ENCODE measurements around the gene MX2. TPM values are rescaled to one million over a fixed set of nuclear protein-coding genes. Genes with fewer than 3 reads are reported as not detected.

The MX2 gene
- polyA plus RNA-seq, 1 donor: 2.7 TPM

- Histone ChIP-seq H3K27ac (ENCODE audit: low read length) (no peak overlapping the region), H3K9me3 (ENCODE audit: control insufficient read depth, low read depth, low read length) (no peaks in the 10 kb centered on the region), H3K36me3 (ENCODE audit: control insufficient read depth, insufficient read depth, low read length) (no peaks in the 10 kb centered on the region), H3K27me3 (ENCODE audit: control insufficient read depth, insufficient read depth, low read length) (no peaks in the 10 kb centered on the region), H3K4me1 (ENCODE audit: control insufficient read depth, insufficient read depth, low read length) (no peaks in the 10 kb centered on the region), H3K4me3 (ENCODE audit: low read length) (no peak overlapping the region)
- DNase-seq: no peak
- no CpG with 5 or more reads among the region's 8 CpGs for WGBS (ENCODE audit: insufficient coverage, low lambda C conversion rate)
Observed at GRCh38 chr21:41387824-41388223, 26.0 kb downstream of the MX2 start.

GRCh38 chr21:41388259-41388658, 26.4 kb downstream of the MX2 start:
- 100% methylated on average over 1 of the region's 14 CpGs for WGBS (ENCODE audit: insufficient coverage, low lambda C conversion rate)
- no peaks in the 10 kb centered on the region for H3K4me1 ChIP-seq (ENCODE audit: control insufficient read depth, insufficient read depth, low read length)
- no peak overlapping the region for H3K4me3 ChIP-seq (ENCODE audit: low read length)
- DNase-seq: no peak
- no peaks in the 10 kb centered on the region for H3K36me3 ChIP-seq (ENCODE audit: control insufficient read depth, insufficient read depth, low read length)
- no peaks in the 10 kb centered on the region for H3K9me3 ChIP-seq (ENCODE audit: control insufficient read depth, low read depth, low read length)
- H3K27me3 ChIP-seq (ENCODE audit: control insufficient read depth, insufficient read depth, low read length): no peaks in the 10 kb centered on the region
- no peak overlapping the region for H3K27ac ChIP-seq (ENCODE audit: low read length)

GRCh38 chr21:41390043-41390639, 28.3 kb downstream of the MX2 start:
- WGBS (ENCODE audit: insufficient coverage, low lambda C conversion rate): no CpG with 5 or more reads among the region's 17 CpGs
- Histone ChIP-seq H3K4me1 (ENCODE audit: control insufficient read depth, insufficient read depth, low read length) (no peaks in the 10 kb centered on the region), H3K4me3 (ENCODE audit: low read length) (no peak overlapping the region), H3K27ac (ENCODE audit: low read length) (no peak overlapping the region), H3K36me3 (ENCODE audit: control insufficient read depth, insufficient read depth, low read length) (no peaks in the 10 kb centered on the region), H3K9me3 (ENCODE audit: control insufficient read depth, low read depth, low read length) (no peaks in the 10 kb centered on the region), H3K27me3 (ENCODE audit: control insufficient read depth, insufficient read depth, low read length) (no peaks in the 10 kb centered on the region)
- DNase-seq: no peak

GRCh38 chr21:41393876-41394465, 32.1 kb downstream of the MX2 start:
- Histone ChIP-seq H3K36me3 (ENCODE audit: control insufficient read depth, insufficient read depth, low read length) (no peaks in the 10 kb centered on the region), H3K9me3 (ENCODE audit: control insufficient read depth, low read depth, low read length) (no peaks in the 10 kb centered on the region)
- WGBS (ENCODE audit: insufficient coverage, low lambda C conversion rate): 67% methylated on average over 2 of the region's 8 CpGs

GRCh38 chr21:41396558-41397075, 34.8 kb downstream of the MX2 start:
- Histone ChIP-seq H3K9me3 (ENCODE audit: control insufficient read depth, low read depth, low read length) (no peaks in the 10 kb centered on the region), H3K27me3 (ENCODE audit: control insufficient read depth, insufficient read depth, low read length) (no peaks in the 10 kb centered on the region), H3K27ac (ENCODE audit: low read length) (no peak overlapping the region), H3K4me1 (ENCODE audit: control insufficient read depth, insufficient read depth, low read length) (no peaks in the 10 kb centered on the region), H3K4me3 (ENCODE audit: low read length) (no peak overlapping the region), H3K36me3 (ENCODE audit: control insufficient read depth, insufficient read depth, low read length) (no peaks in the 10 kb centered on the region)
- DNase-seq: peak in 1 of 2 donors; percentile 22
- 20% methylated on average over 1 of the region's 7 CpGs for WGBS (ENCODE audit: insufficient coverage, low lambda C conversion rate)

More at GRCh38 chr21:41393876-41394465, 32.1 kb downstream of the MX2 start:
- DNase-seq: no peak
- no peaks in the 10 kb centered on the region for H3K27me3 ChIP-seq (ENCODE audit: control insufficient read depth, insufficient read depth, low read length)
- H3K27ac ChIP-seq (ENCODE audit: low read length): no peak overlapping the region
- no peaks in the 10 kb centered on the region for H3K4me1 ChIP-seq (ENCODE audit: control insufficient read depth, insufficient read depth, low read length)
- no peak overlapping the region for H3K4me3 ChIP-seq (ENCODE audit: low read length)

- no CpG with 5 or more reads among the region's 7 CpGs for WGBS (ENCODE audit: insufficient coverage, low lambda C conversion rate)
- Histone ChIP-seq H3K9me3 (ENCODE audit: control insufficient read depth, low read depth, low read length) (no peaks in the 10 kb centered on the region), H3K4me3 (ENCODE audit: low read length) (no peak overlapping the region), H3K36me3 (ENCODE audit: control insufficient read depth, insufficient read depth, low read length) (no peaks in the 10 kb centered on the region), H3K4me1 (ENCODE audit: control insufficient read depth, insufficient read depth, low read length) (no peaks in the 10 kb centered on the region), H3K27me3 (ENCODE audit: control insufficient read depth, insufficient read depth, low read length) (no peaks in the 10 kb centered on the region), H3K27ac (ENCODE audit: low read length) (no peak overlapping the region)
- DNase-seq: no peak
Observed at GRCh38 chr21:41397471-41397891, 35.7 kb downstream of the MX2 start.

- Histone ChIP-seq H3K36me3 (ENCODE audit: control insufficient read depth, insufficient read depth, low read length) (no peaks in the 10 kb centered on the region), H3K27ac (ENCODE audit: low read length) (no peak overlapping the region), H3K4me1 (ENCODE audit: control insufficient read depth, insufficient read depth, low read length) (no peaks in the 10 kb centered on the region), H3K4me3 (ENCODE audit: low read length) (no peak overlapping the region), H3K9me3 (ENCODE audit: control insufficient read depth, low read depth, low read length) (no peaks in the 10 kb centered on the region), H3K27me3 (ENCODE audit: control insufficient read depth, insufficient read depth, low read length) (no peaks in the 10 kb centered on the region)
- WGBS (ENCODE audit: insufficient coverage, low lambda C conversion rate): 100% methylated on average over 1 of the region's 4 CpGs
- DNase-seq: no peak
Observed at GRCh38 chr21:41398251-41398650, 36.4 kb downstream of the MX2 start.

- H3K9me3 ChIP-seq (ENCODE audit: control insufficient read depth, low read depth, low read length): no peaks in the 10 kb centered on the region
- no peaks in the 10 kb centered on the region for H3K36me3 ChIP-seq (ENCODE audit: control insufficient read depth, insufficient read depth, low read length)
- no peak for DNase-seq
- H3K4me3 ChIP-seq (ENCODE audit: low read length): no peak overlapping the region
- WGBS (ENCODE audit: insufficient coverage, low lambda C conversion rate): no CpG with 5 or more reads among the region's 16 CpGs
- no peak overlapping the region for H3K27ac ChIP-seq (ENCODE audit: low read length)
- H3K4me1 ChIP-seq (ENCODE audit: control insufficient read depth, insufficient read depth, low read length): no peaks in the 10 kb centered on the region
- no peaks in the 10 kb centered on the region for H3K27me3 ChIP-seq (ENCODE audit: control insufficient read depth, insufficient read depth, low read length)
Observed at GRCh38 chr21:41398831-41399230, 37.0 kb downstream of the MX2 start.

GRCh38 chr21:41399246-41399800, 37.5 kb downstream of the MX2 start:
- no peak for DNase-seq
- Histone ChIP-seq H3K27me3 (ENCODE audit: control insufficient read depth, insufficient read depth, low read length) (no peaks in the 10 kb centered on the region), H3K9me3 (ENCODE audit: control insufficient read depth, low read depth, low read length) (no peaks in the 10 kb centered on the region), H3K36me3 (ENCODE audit: control insufficient read depth, insufficient read depth, low read length) (no peaks in the 10 kb centered on the region), H3K4me1 (ENCODE audit: control insufficient read depth, insufficient read depth, low read length) (no peaks in the 10 kb centered on the region), H3K27ac (ENCODE audit: low read length) (no peak overlapping the region), H3K4me3 (ENCODE audit: low read length) (no peak overlapping the region)
- WGBS (ENCODE audit: insufficient coverage, low lambda C conversion rate): no CpG with 5 or more reads among the region's 7 CpGs

- Histone ChIP-seq H3K9me3 (ENCODE audit: control insufficient read depth, low read depth, low read length) (no peaks in the 10 kb centered on the region), H3K4me1 (ENCODE audit: control insufficient read depth, insufficient read depth, low read length) (no peaks in the 10 kb centered on the region), H3K27me3 (ENCODE audit: control insufficient read depth, insufficient read depth, low read length) (no peaks in the 10 kb centered on the region), H3K27ac (ENCODE audit: low read length) (no peak overlapping the region), H3K36me3 (ENCODE audit: control insufficient read depth, insufficient read depth, low read length) (no peaks in the 10 kb centered on the region), H3K4me3 (ENCODE audit: low read length) (no peak overlapping the region)
- DNase-seq: no peak
- WGBS (ENCODE audit: insufficient coverage, low lambda C conversion rate): no CpG with 5 or more reads among the region's 11 CpGs
Observed at GRCh38 chr21:41402231-41402630, 40.4 kb downstream of the MX2 start.
